HG02678 (cell line): ENCODE measurements around the gene TRPV6.

ENCODE experiments used
- ATAC-seq: cut with Tn5 transposase; IDR thresholded peaks from one replicate; pipeline ENCODE4 v1.9.1; 2021; ENCODE audit warnings: mild to moderate bottlenecking, moderate library complexity; ENCODE audit not compliant: unreplicated experiment

The TRPV6 gene

GRCh38 chr7:142908921-142909890, 23.7 kb upstream of the TRPV6 start:
- ATAC-seq = no peak

- no peak for ATAC-seq
Measured at GRCh38 chr7:142908290-142908689, 22.7 kb upstream of the TRPV6 start.

- ATAC-seq = no peak
Measured at GRCh38 chr7:142906643-142907042, 21.1 kb upstream of the TRPV6 start.

GRCh38 chr7:142905759-142906158, 20.2 kb upstream of the TRPV6 start:
- no peak for ATAC-seq

GRCh38 chr7:142904128-142904527, 18.6 kb upstream of the TRPV6 start:
- no peak for ATAC-seq

GRCh38 chr7:142901426-142902259, 16.1 kb upstream of the TRPV6 start:
- no peak for ATAC-seq

- no peak for ATAC-seq
Measured at GRCh38 chr7:142899661-142900060, 14.1 kb upstream of the TRPV6 start.

- no peak for ATAC-seq
Measured at GRCh38 chr7:142898377-142899170, 13.0 kb upstream of the TRPV6 start.

GRCh38 chr7:142897691-142898090, 12.1 kb upstream of the TRPV6 start:
- ATAC-seq = no peak

- ATAC-seq = no peak
Measured at GRCh38 chr7:142896741-142897379, 11.3 kb upstream of the TRPV6 start.

- ATAC-seq = no peak
Measured at GRCh38 chr7:142896151-142896550, 10.6 kb upstream of the TRPV6 start.

GRCh38 chr7:142894985-142895593, 9.5 kb upstream of the TRPV6 start:
- no peak for ATAC-seq

- no peak for ATAC-seq
Measured at GRCh38 chr7:142894112-142894984, 8.8 kb upstream of the TRPV6 start.

- ATAC-seq = no peak
Measured at GRCh38 chr7:142892951-142893350, 7.4 kb upstream of the TRPV6 start.

- ATAC-seq = no peak
Measured at GRCh38 chr7:142891490-142892082, 6.0 kb upstream of the TRPV6 start.

GRCh38 chr7:142890874-142891485, 5.4 kb upstream of the TRPV6 start:
- ATAC-seq = no peak

- no peak for ATAC-seq
Measured at GRCh38 chr7:142889816-142890215, 4.3 kb upstream of the TRPV6 start.

GRCh38 chr7:142887282-142888015, 1.9 kb upstream of the TRPV6 start:
- no peak for ATAC-seq
